AG04450 (cell line): ENCODE data around the gene ATP5F1B. TPM values are rescaled to one million over a fixed set of nuclear protein-coding genes. Genes with fewer than 3 reads are reported as not detected.

Experiments used
- CTCF ChIA-PET: fragments of 300-600, 350-600 bp; formaldehyde crosslinking; extraction: SDS; loops from one replicate; lab custom pipeline; 2022; ENCODE audit warnings: antibody characterized with exemption, inconsistent platforms; lab: Charles Lee
- POLR2A ChIA-PET: fragments of 350-600 bp; formaldehyde crosslinking; extraction: SDS; loops from one replicate; lab custom pipeline; 2021; ENCODE audit warnings: antibody characterized with exemption, inconsistent platforms; lab: Yijun Ruan, JAX
- DNase-seq: peaks from one replicate; pipeline ENCODE4 v3.0.0-alpha.2; 2011; ENCODE audit warnings: low read depth, low spot score
- H3K27ac ChIP-seq: one replicate; pipeline ENCODE4 v1.5.1; 2012; ENCODE audit warnings: low read depth, low read length, control low read depth
- H3K27me3 ChIP-seq: one replicate; pipeline ENCODE4 v1.6.0; 2012; ENCODE audit warnings: low read length; ENCODE audit not compliant: control insufficient read depth, insufficient read depth
- H3K4me3 ChIP-seq: 2 replicates; pipeline ENCODE4 v1.5.1; 2011; ENCODE audit warnings: mild to moderate bottlenecking, low read depth, low read length, control low read depth
- H3K9me3 ChIP-seq: 2 replicates; pipeline ENCODE4 v1.5.1; 2012; ENCODE audit warnings: low read length; ENCODE audit not compliant: control insufficient read depth, insufficient read depth
- CTCF ChIP-seq: IDR thresholded peaks from 2 replicates; pipeline ENCODE4 v1.5.1; 2011; ENCODE audit warnings: low read depth, low read length, control low read depth, inconsistent platforms
- polyA plus RNA-seq: library from polyadenylated mRNA; depleted of rRNA; stranded (reverse); fragments of >200 nt; gene quantifications from 2 replicates; pipeline ENCODE4 v1.2.3, GENCODE V29; 2011

The ATP5F1B gene
- polyA plus RNA-seq, 1 experiment: 975 TPM

GRCh38 chr12:56631790-56632700, 13.7 kb downstream of the ATP5F1B start:
- Histone ChIP-seq H3K27ac (peak overlapping the region; percentile 39), H3K27me3 (no peaks in the 10 kb centered on the region), H3K4me3 (peak overlapping the region; percentile 44), H3K9me3 (peaks cover 4% of the 10 kb centered on the region; the same call in 1 of the 2 replicates)
- no peak for DNase-seq
- CTCF ChIA-PET: interaction anchor here (0.7 kb wide), 1 partner anchor 99 kb away, joined by 12 read pairs; no protein-coding TSS in a partner anchor
- POLR2A ChIA-PET: interaction anchor here (0.6 kb wide), 2 partner anchors 47 to 705 kb away, joined by 6 to 12 read pairs; no protein-coding TSS in a partner anchor
- TF ChIP-seq CTCF: no peak

GRCh38 chr12:56630180-56630632, 15.6 kb downstream of the ATP5F1B start, which contains the start of gene BAZ2A:
Gene BAZ2A (minus strand): TSS chr12:56630326. CDS start chr12:56617530, 12,796 bp downstream.
- TF ChIP-seq CTCF: no peak
- ChIA-PET CTCF (interaction anchor here (1.6 kb wide), 1 partner anchor 9 kb away, joined by 3 read pairs; no protein-coding TSS in a partner anchor), POLR2A (interaction anchor here (0.6 kb wide), 2 partner anchors 9 to 36 kb away, joined by 4 to 5 read pairs; no protein-coding TSS in a partner anchor)
- H3K4me3 ChIP-seq: peak within 1 kb of the TSS; percentile 90
- peak within 1 kb of the TSS; percentile 89 for H3K27ac ChIP-seq
- no peaks in the 10 kb centered on the region for H3K27me3 ChIP-seq
- DNase-seq: peak; percentile 33
- H3K9me3 ChIP-seq: peaks cover 4% of the 10 kb centered on the region; the same call in 1 of the 2 replicates

- Histone ChIP-seq H3K27ac (peak overlapping the region; percentile 89), H3K27me3 (no peaks in the 10 kb centered on the region), H3K9me3 (peaks cover 4% of the 10 kb centered on the region; the same call in 1 of the 2 replicates), H3K4me3 (peak overlapping the region; percentile 90)
- TF ChIP-seq CTCF: no peak
- DNase-seq: no peak
- ChIA-PET POLR2A (interaction anchor here (0.6 to 1.5 kb wide), 3 partner anchors 7 to 37 kb away, joined by 4 to 5 read pairs (median 5); no protein-coding TSS in a partner anchor), CTCF (interaction anchor here (0.5 to 1.6 kb wide), 4 partner anchors 9 to 372 kb away, joined by 3 to 6 read pairs (median 4); no protein-coding TSS in a partner anchor)
These were observed 16.2 kb downstream of the ATP5F1B start for GRCh38 chr12:56629459-56630179.

- peak; percentile 15 for DNase-seq
- Histone ChIP-seq H3K4me3 (peak overlapping the region; percentile 90), H3K27me3 (no peaks in the 10 kb centered on the region), H3K9me3 (peaks cover 4% of the 10 kb centered on the region; the same call in 1 of the 2 replicates), H3K27ac (peak overlapping the region; percentile 89)
- TF ChIP-seq CTCF: no peak
- ChIA-PET CTCF (interaction anchor here (0.5 to 2.2 kb wide), 7 partner anchors 8 to 373 kb away, joined by 3 to 23 read pairs (median 4); no protein-coding TSS in a partner anchor), POLR2A (interaction anchor here (0.5 to 1.5 kb wide), 5 partner anchors 8 to 1156 kb away, joined by 3 to 6 read pairs (median 5); no protein-coding TSS in a partner anchor)
These were observed 16.9 kb downstream of the ATP5F1B start for GRCh38 chr12:56628671-56629458.
